Muscle of leg (tissue), 11 donors: Measurements from ENCODE around the gene FAXDC2. TPM values are rescaled to one million over a fixed set of nuclear protein-coding genes. Genes with fewer than 3 reads are reported as not detected.

Source experiments
- DNase-seq: peaks from one replicate; pipeline ENCODE4 v3.0.0; 2013
- H3K27ac ChIP-seq: one replicate; pipeline ENCODE4 v1.5.1; 2013; ENCODE audit warnings: mild to moderate bottlenecking, low read length, control low read depth
- H3K27me3 ChIP-seq: one replicate; pipeline ENCODE4 v1.6.1; 2013; ENCODE audit warnings: low read length; ENCODE audit not compliant: control insufficient read depth, insufficient read depth
- H3K36me3 ChIP-seq: one replicate; pipeline ENCODE4 v1.6.1; 2013; ENCODE audit warnings: low read length; ENCODE audit not compliant: control insufficient read depth, insufficient read depth
- H3K4me1 ChIP-seq: one replicate; pipeline ENCODE4 v1.6.1; 2013; ENCODE audit warnings: low read length; ENCODE audit not compliant: control insufficient read depth, insufficient read depth
- H3K4me3 ChIP-seq: one replicate; pipeline ENCODE4 v1.5.1; 2013; ENCODE audit warnings: low read length, control low read depth
- H3K9me3 ChIP-seq: replicated peaks from 2 replicates; pipeline ENCODE4 v1.6.1; 2013; ENCODE audit warnings: low read depth, low read length; ENCODE audit not compliant: control insufficient read depth
- WGBS: methylation state at CpG from one replicate; pipeline ENCODE4 v1.1.5; 2013; ENCODE audit warnings: missing lambda C conversion rate; ENCODE audit not compliant: insufficient coverage; 5-methylcytosine and 5-hydroxymethylcytosine counted together
- polyA plus RNA-seq, 8 donors: library from polyadenylated mRNA; unstranded; fragments of 120-200 nt; gene quantifications; one replicate each; pipeline versions ENCODE4 v1.2.1 to v1.2.3, GENCODE V29; 2013; ENCODE audit warnings: inconsistent platforms in 1 of 8, low replicate concordance in 1 of 8; ENCODE audit not compliant: insufficient read length in 8 of 8, insufficient read depth in 1 of 8
- total RNA-seq: library from RNA; stranded (reverse); fragments of 120-200 nt; gene quantifications from one replicate; pipeline ENCODE4 v1.2.4, GENCODE V29; 2013

Gene FAXDC2
- total and polyA plus RNA-seq, 9 donors: 11.1 to 16.5 (median 13.0) TPM

- no peak overlapping the region for H3K27ac ChIP-seq
- H3K36me3 ChIP-seq: peaks cover 17% of the 10 kb centered on the region
- H3K27me3 ChIP-seq: no peaks in the 10 kb centered on the region
- no peak overlapping the region for H3K4me3 ChIP-seq
- no peak for DNase-seq
- H3K9me3 ChIP-seq: no peaks in the 10 kb centered on the region
- 100% methylated on average over 1 of the region's 2 CpGs for WGBS
- H3K4me1 ChIP-seq: peaks cover 14% of the 10 kb centered on the region
These were observed 12.4 kb upstream of the FAXDC2 start for GRCh38 chr5:154862766-154863165.

- peaks cover 17% of the 10 kb centered on the region for H3K36me3 ChIP-seq
- no peak for DNase-seq
- no peaks in the 10 kb centered on the region for H3K9me3 ChIP-seq
- H3K27ac ChIP-seq: no peak overlapping the region
- H3K4me3 ChIP-seq: no peak overlapping the region
- no peaks in the 10 kb centered on the region for H3K27me3 ChIP-seq
- peaks cover 17% of the 10 kb centered on the region for H3K4me1 ChIP-seq
- 84% methylated on average over 5 of the region's 8 CpGs for WGBS
These were observed 11.5 kb upstream of the FAXDC2 start for GRCh38 chr5:154861946-154862345.

- WGBS: no CpG with 5 or more reads among the region's 4 CpGs
- Histone ChIP-seq H3K27ac (no peak overlapping the region), H3K4me3 (no peak overlapping the region), H3K4me1 (peaks cover 22% of the 10 kb centered on the region), H3K36me3 (peaks cover 14% of the 10 kb centered on the region), H3K9me3 (no peaks in the 10 kb centered on the region), H3K27me3 (no peaks in the 10 kb centered on the region)
- DNase-seq: no peak
These were observed 10.4 kb upstream of the FAXDC2 start for GRCh38 chr5:154860765-154861164.

GRCh38 chr5:154860123-154860522 is 9.7 kb upstream of the FAXDC2 start:
- Histone ChIP-seq H3K9me3 (no peaks in the 10 kb centered on the region), H3K4me3 (peak overlapping the region; percentile 69), H3K4me1 (peaks cover 22% of the 10 kb centered on the region), H3K36me3 (peaks cover 12% of the 10 kb centered on the region), H3K27ac (peak overlapping the region; percentile 100), H3K27me3 (no peaks in the 10 kb centered on the region)
- DNase-seq: no peak
- WGBS: 35% methylated on average over 4 of the region's 5 CpGs

- H3K27me3 ChIP-seq: no peaks in the 10 kb centered on the region
- no peaks in the 10 kb centered on the region for H3K9me3 ChIP-seq
- peak overlapping the region; percentile 100 for H3K27ac ChIP-seq
- H3K36me3 ChIP-seq: peaks cover 6% of the 10 kb centered on the region
- peak; percentile 43 for DNase-seq
- peaks cover 22% of the 10 kb centered on the region for H3K4me1 ChIP-seq
- 4% methylated on average over 9 of the region's 26 CpGs for WGBS
- H3K4me3 ChIP-seq: peak overlapping the region; percentile 69
These were observed 8.8 kb upstream of the FAXDC2 start for GRCh38 chr5:154858972-154859871.

GRCh38 chr5:154858297-154858971 is 8.0 kb upstream of the FAXDC2 start, which contains the start of gene CNOT8:
Gene CNOT8, plus strand, starts transcription at chr5:154858627. Its CDS starts 4,652 bp downstream, at chr5:154863279.
- under 1% methylated on average over 48 of the region's 65 CpGs for WGBS
- H3K4me3 ChIP-seq: peak within 1 kb of the TSS; percentile 69

GRCh38 chr5:154857530-154858296 is 7.3 kb upstream of the FAXDC2 start:
- Histone ChIP-seq H3K27ac (peak overlapping the region; percentile 100), H3K36me3 (no peaks in the 10 kb centered on the region), H3K4me1 (peaks cover 22% of the 10 kb centered on the region), H3K9me3 (no peaks in the 10 kb centered on the region), H3K27me3 (no peaks in the 10 kb centered on the region), H3K4me3 (peak overlapping the region; percentile 69)
- peak; percentile 99 for DNase-seq
- 0% methylated on average over 31 of the region's 59 CpGs for WGBS

More at GRCh38 chr5:154858297-154858971, 8.0 kb upstream of the FAXDC2 start, which contains the start of gene CNOT8:
- Histone ChIP-seq H3K27me3 (no peaks in the 10 kb centered on the region), H3K36me3 (peaks cover 4% of the 10 kb centered on the region), H3K9me3 (no peaks in the 10 kb centered on the region), H3K27ac (peak within 1 kb of the TSS; percentile 100), H3K4me1 (peaks cover 22% of the 10 kb centered on the region)
- peak; percentile 99 for DNase-seq

- no peak overlapping the region for H3K4me3 ChIP-seq
- peaks cover 2% of the 10 kb centered on the region for H3K36me3 ChIP-seq
- peak overlapping the region; percentile 87 for H3K27ac ChIP-seq
- H3K9me3 ChIP-seq: no peaks in the 10 kb centered on the region
- no peak for DNase-seq
- H3K27me3 ChIP-seq: no peaks in the 10 kb centered on the region
- WGBS: 92% methylated on average over 2 of the region's 3 CpGs
- peaks cover 10% of the 10 kb centered on the region for H3K4me1 ChIP-seq
These were observed 948 bp upstream of the FAXDC2 start for GRCh38 chr5:154851351-154851750.

- H3K4me1 ChIP-seq: peaks cover 10% of the 10 kb centered on the region
- no peak for DNase-seq
- no peaks in the 10 kb centered on the region for H3K9me3 ChIP-seq
- peaks cover 2% of the 10 kb centered on the region for H3K36me3 ChIP-seq
- peak overlapping the region; percentile 58 for H3K4me3 ChIP-seq
- 46% methylated on average over 2 of the region's 2 CpGs for WGBS
- H3K27ac ChIP-seq: peak overlapping the region; percentile 87
- H3K27me3 ChIP-seq: no peaks in the 10 kb centered on the region
These were observed 607 bp downstream of the FAXDC2 start for GRCh38 chr5:154849791-154850201.
